Measurements from ENCODE around the gene CROCC2.

- TF ChIP-seq CTCF (IDR thresholded peaks at IDR 0.05) (no peak), POLR2A (IDR thresholded peaks at IDR 0.05) (no peak)
These were observed 39.9 kb downstream of the CROCC2 start for GRCh38 chr2:240946046-240946445.
